Pancreas (tissue), 10 donors: Measurements from ENCODE around the gene MRPS35. TPM values are rescaled to one million over a fixed set of nuclear protein-coding genes. Genes with fewer than 3 reads are reported as not detected.
"Not testable (repeated sequence)": the region's sequence is repeated elsewhere in the genome, so short reads cannot be mapped to it uniquely, and the experiment has no call there.

ENCODE experiments used
- ATAC-seq, 4 donors: fragments of 200-7000 bp; cut with Tn5 transposase; one replicate each; pipeline versions ENCODE4 v1.8.0 to v1.9.1; 2020; ENCODE audit warnings: mild to moderate bottlenecking in 4 of 4, moderate library complexity in 4 of 4
- DNase-seq, 6 donors: peaks; one replicate each; pipeline ENCODE4 v3.0.0-alpha.2; 2020
- FAIRE-seq: peaks from 2 replicates; lab custom pipeline; 2012; peaks lifted over from hg19 to GRCh38; lab: Jason Lieb, UNC
- H3K27ac ChIP-seq, 4 donors: fragments of 200-600 bp; sonication (generic); 1 replicate in 3 of 4; 2 replicates in 1 of 4; pipeline versions ENCODE4 v1.5.0 to v1.8.0; 2020
- H3K27me3 ChIP-seq, 4 donors: fragments of 200-600 bp; one replicate each; pipeline ENCODE4 v1.8.0; 2021
- H3K36me3 ChIP-seq, 3 donors: fragments of 200-600 bp; sonication (generic) in 1 of 3; one replicate each; pipeline versions ENCODE4 v1.5.0 to v1.8.0; 2020 to 2021
- H3K4me1 ChIP-seq, 3 donors: fragments of 200-600 bp; one replicate each; pipeline ENCODE4 v1.8.0; 2021
- H3K4me3 ChIP-seq, 4 donors: fragments of 200-600 bp; sonication (generic) in 2 of 4; one replicate each; pipeline versions ENCODE4 v1.5.0 to v1.8.0; 2020 to 2021
- H3K9me3 ChIP-seq, 4 donors: fragments of 200-600 bp; one replicate each; pipeline ENCODE4 v1.8.0; 2021
- WGBS, 2 donors: extraction: QIAGEN DNeasy Blood & Tissue Kit; methylation state at CpG; one replicate each; pipeline ENCODE4 v1.1.7; 2013; 5-methylcytosine and 5-hydroxymethylcytosine counted together
- intact Hi-C, 3 donors: fragments of 100-400 bp; cut with DNase I; formaldehyde crosslinking; loops; one replicate each; pipeline versions ENCODE4 v1.11.1 to v1.14.2; 2022
- polyA plus RNA-seq, 2 donors: library from polyadenylated mRNA; stranded (reverse); fragments of 200-250 nt; gene quantifications; one replicate each; pipeline ENCODE4 v1.2.3, GENCODE V29; 2013
- total RNA-seq, 6 donors: library from RNA; stranded (reverse); fragmentation: NEBNext Ultra II Directional in 4 of 6; extraction: Animal tissue kit (Norgen Biotek cat#: 25700) in 4 of 6; gene quantifications; one replicate each; pipeline versions ENCODE4 v1.2.1 to v1.2.4, GENCODE V29; 2021 to 2023
- TF ChIP-seq, protein P1 (sequence below), 4 donors: fragments of 200-600 bp; sonication (generic) in 3 of 4; IDR thresholded peaks; one replicate each; pipeline versions ENCODE4 v1.5.0 to v1.8.0; 2021; ENCODE audit warnings: antibody characterized with exemption in 4 of 4
- donor health status: healthy with polysubstance abuse.
- donor health status: DM: no; HTN: no; CAD: no; lungs with moderate emphysema.
- donor health status: DM: no; HTN: no; CAD: no.
- donor health status: control.
- donor health status: control.
- donor health status: Bipolar disorder and iron deficiency.
- donor health status: DM: yes; HTN: yes; CAD: no.
- donor health status: DM: no; HTN: no; CAD: no.
- donor health status: DM: no; HTN: no; CAD: no.
- donor health status: DM: yes; HTN: yes; CAD: no.

The MRPS35 gene
- total and polyA plus RNA-seq, 8 donors = 8.2 to 21.4 (median 14.9) TPM

- ATAC-seq = peak in 3 of 4 donors; percentile 32 to 45 (median 37)
- intact Hi-C loops = loop anchor here in 2 of 3 donors (5.0 to 10.0 kb wide), 4 partner anchors 83 to 1143 kb away; no protein-coding TSS in a partner anchor
- TF ChIP-seq, protein P1, sequence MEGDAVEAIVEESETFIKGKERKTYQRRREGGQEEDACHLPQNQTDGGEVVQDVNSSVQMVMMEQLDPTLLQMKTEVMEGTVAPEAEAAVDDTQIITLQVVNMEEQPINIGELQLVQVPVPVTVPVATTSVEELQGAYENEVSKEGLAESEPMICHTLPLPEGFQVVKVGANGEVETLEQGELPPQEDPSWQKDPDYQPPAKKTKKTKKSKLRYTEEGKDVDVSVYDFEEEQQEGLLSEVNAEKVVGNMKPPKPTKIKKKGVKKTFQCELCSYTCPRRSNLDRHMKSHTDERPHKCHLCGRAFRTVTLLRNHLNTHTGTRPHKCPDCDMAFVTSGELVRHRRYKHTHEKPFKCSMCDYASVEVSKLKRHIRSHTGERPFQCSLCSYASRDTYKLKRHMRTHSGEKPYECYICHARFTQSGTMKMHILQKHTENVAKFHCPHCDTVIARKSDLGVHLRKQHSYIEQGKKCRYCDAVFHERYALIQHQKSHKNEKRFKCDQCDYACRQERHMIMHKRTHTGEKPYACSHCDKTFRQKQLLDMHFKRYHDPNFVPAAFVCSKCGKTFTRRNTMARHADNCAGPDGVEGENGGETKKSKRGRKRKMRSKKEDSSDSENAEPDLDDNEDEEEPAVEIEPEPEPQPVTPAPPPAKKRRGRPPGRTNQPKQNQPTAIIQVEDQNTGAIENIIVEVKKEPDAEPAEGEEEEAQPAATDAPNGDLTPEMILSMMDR (IDR thresholded peaks at IDR 0.05) = no peak
Observed at GRCh38 chr12:27732281-27732680, 21.6 kb downstream of the MRPS35 start.

GRCh38 chr12:27733052-27733656 lies 22.5 kb downstream of the MRPS35 start:
- peak; percentile 67 to 92 (median 87) for ATAC-seq
- no peaks in the 10 kb centered on the region for H3K9me3 ChIP-seq
- intact Hi-C loops = loop anchor here in 2 of 3 donors (5.0 to 10.0 kb wide), 4 partner anchors 82 to 1142 kb away; no protein-coding TSS in a partner anchor

More at GRCh38 chr12:27732281-27732680, 21.6 kb downstream of the MRPS35 start:
- DNase-seq = no peak
- H3K4me1 ChIP-seq = no peaks in the 10 kb centered on the region
- H3K36me3 ChIP-seq = peaks cover 0 to 11% (median 0%) of the 10 kb centered on the region in 3 donors
- no peak for FAIRE-seq
- 33 to 51% methylated on average over 2 of the region's 2 CpGs for WGBS, 2 donors
- no peak overlapping the region for H3K4me3 ChIP-seq
- H3K27ac ChIP-seq = no peak overlapping the region
- no peaks in the 10 kb centered on the region for H3K9me3 ChIP-seq
- H3K27me3 ChIP-seq = no peaks in the 10 kb centered on the region

GRCh38 chr12:27733791-27734190 lies 23.2 kb downstream of the MRPS35 start:
- H3K9me3 ChIP-seq = no peaks in the 10 kb centered on the region
- 76 to 88% methylated on average over 1 of the region's 1 CpG for WGBS, 2 donors
- FAIRE-seq = no peak
- H3K27ac ChIP-seq = no peak overlapping the region
- TF ChIP-seq, protein P1 (IDR thresholded peaks at IDR 0.05) = no peak
- DNase-seq = no peak
- intact Hi-C loops = loop anchor here in 2 of 3 donors (5.0 to 10.0 kb wide), 4 partner anchors 81 to 1141 kb away; no protein-coding TSS in a partner anchor
- H3K4me3 ChIP-seq = no peak overlapping the region
- no peaks in the 10 kb centered on the region for H3K27me3 ChIP-seq
- ATAC-seq = no peak
- H3K36me3 ChIP-seq = peaks cover 0 to 24% (median 0%) of the 10 kb centered on the region in 3 donors
- no peaks in the 10 kb centered on the region for H3K4me1 ChIP-seq

More at GRCh38 chr12:27733052-27733656, 22.5 kb downstream of the MRPS35 start:
- Histone ChIP-seq H3K4me3 (no peak overlapping the region), H3K4me1 (no peaks in the 10 kb centered on the region), H3K27me3 (no peaks in the 10 kb centered on the region), H3K36me3 (peaks cover 0 to 20% (median 0%) of the 10 kb centered on the region in 3 donors), H3K27ac (no peak overlapping the region)
- TF ChIP-seq, protein P1 (IDR thresholded peaks at IDR 0.05) = peak; percentile 24 to 62 (median 58)
- peak in 1 of 6 donors; percentile 48 for DNase-seq
- 14 to 20% methylated on average over 3 of the region's 3 CpGs for WGBS, 2 donors
- peak; percentile 49 for FAIRE-seq

- H3K36me3 ChIP-seq = peaks cover 0 to 24% (median 0%) of the 10 kb centered on the region in 3 donors
- intact Hi-C loops = loop anchor here in 2 of 3 donors (5.0 to 10.0 kb wide), 4 partner anchors 80 to 1140 kb away; no protein-coding TSS in a partner anchor
- H3K27ac ChIP-seq, H3K4me3 ChIP-seq, DNase-seq, ATAC-seq, FAIRE-seq, H3K27me3 ChIP-seq, H3K9me3 ChIP-seq, H3K4me1 ChIP-seq: not testable (repeated sequence)
- 90 to 95% methylated on average over 9 of the region's 9 CpGs for WGBS, 2 donors
Observed at GRCh38 chr12:27734321-27734720, 23.7 kb downstream of the MRPS35 start.

DNA sequence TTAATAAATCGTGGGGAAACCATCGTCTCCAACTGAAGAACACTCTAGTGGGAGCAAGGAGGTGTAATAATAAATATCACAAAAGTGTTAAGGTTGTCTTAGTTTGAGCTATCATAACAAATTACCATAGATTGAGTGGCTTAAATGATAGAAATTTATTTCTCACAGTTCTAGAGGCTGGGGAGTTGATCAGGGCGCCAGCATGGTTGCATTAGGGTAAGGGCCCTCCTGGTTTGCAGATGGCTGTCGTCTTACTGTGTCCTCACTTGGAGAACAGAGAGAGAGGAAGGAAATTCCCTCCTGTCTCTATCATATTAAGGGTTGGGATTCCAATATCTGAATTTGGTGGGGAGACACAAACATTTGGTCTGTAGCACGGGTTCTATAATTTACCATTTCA lies 33.0 kb downstream of the MRPS35 start:
- H3K4me1 ChIP-seq = peaks cover 0 to 12% (median 0%) of the 10 kb centered on the region in 3 donors
- WGBS, 2 donors = 96 to 97% methylated on average over 5 of the region's 5 CpGs
- intact Hi-C loops = loop anchor here in 1 of 3 donors (10.0 kb wide), 1 partner anchor 81 kb away; no protein-coding TSS in a partner anchor
- TF ChIP-seq, protein P1 (IDR thresholded peaks at IDR 0.05) = no peak
- ATAC-seq (no peak), DNase-seq (no peak), FAIRE-seq (no peak)
- no peaks in the 10 kb centered on the region for H3K9me3 ChIP-seq
- H3K27me3 ChIP-seq = no peaks in the 10 kb centered on the region
- no peak overlapping the region for H3K4me3 ChIP-seq
- H3K27ac ChIP-seq = no peak overlapping the region
- no peaks in the 10 kb centered on the region for H3K36me3 ChIP-seq

GRCh38 chr12:27745734-27746133 lies 35.1 kb downstream of the MRPS35 start:
- not testable (repeated sequence) for DNase-seq, H3K27ac ChIP-seq, H3K36me3 ChIP-seq, H3K27me3 ChIP-seq, ATAC-seq, H3K4me3 ChIP-seq, H3K9me3 ChIP-seq, FAIRE-seq
- H3K4me1 ChIP-seq = peaks cover 0 to 12% (median 4%) of the 10 kb centered on the region in 3 donors
- intact Hi-C loops = loop anchor here in 1 of 3 donors (10.0 kb wide), 1 partner anchor 79 kb away; no protein-coding TSS in a partner anchor
- 85 to 100% methylated on average over 1 of the region's 1 CpG for WGBS, 2 donors
